Measurements from ENCODE around the gene PDZRN3.

PDZRN3 gene

DNA sequence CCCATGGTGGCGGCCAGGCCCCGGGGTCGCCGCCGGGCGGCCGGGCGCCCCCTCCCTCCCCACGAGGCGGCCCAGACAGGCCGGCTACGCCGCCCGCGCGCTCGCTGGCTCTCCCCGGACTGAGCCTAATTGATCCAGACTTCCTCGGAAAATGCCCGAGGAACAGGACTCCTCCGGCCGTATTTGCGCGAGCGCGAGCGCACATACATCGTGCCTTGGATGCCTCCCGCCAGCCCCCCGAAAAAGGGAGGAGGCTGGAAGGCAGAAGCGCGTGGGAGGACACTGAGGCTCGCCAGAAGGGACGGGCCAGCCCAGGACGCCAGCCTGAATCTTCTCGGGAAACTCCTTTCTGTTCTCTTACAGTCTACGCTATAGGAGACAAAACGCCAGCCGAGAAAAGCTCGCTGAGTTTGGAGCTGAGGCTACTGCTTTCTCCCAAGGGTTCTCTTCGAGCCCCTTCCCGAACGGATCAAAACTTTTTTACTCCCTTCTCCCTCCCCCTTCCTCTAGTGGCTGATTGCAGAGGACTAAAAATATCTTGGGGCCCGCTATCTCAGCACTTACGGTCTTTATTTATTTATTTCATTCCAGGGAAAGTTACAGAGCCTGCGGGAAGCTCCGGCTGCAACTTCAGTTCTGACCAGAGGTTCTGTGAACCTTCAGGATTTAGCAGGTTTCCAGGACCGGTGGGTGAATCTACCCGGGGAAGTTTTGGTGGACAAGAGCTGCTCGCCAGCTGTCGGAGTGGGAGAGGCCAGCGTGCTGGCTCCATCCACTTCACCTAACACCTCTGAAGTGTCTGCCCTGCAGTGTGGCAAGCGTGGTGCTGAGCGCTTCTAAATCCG lies at the start of gene PDZRN3:
Gene PDZRN3, minus strand, starts transcription at position 121 of the 845 bp plus-strand sequence.
- DNase-seq, result no peak

- DNase-seq, result no peak
These were observed 49.5 kb upstream of the PDZRN3 start for GRCh38 chr3:73674280-73674679.

DNA sequence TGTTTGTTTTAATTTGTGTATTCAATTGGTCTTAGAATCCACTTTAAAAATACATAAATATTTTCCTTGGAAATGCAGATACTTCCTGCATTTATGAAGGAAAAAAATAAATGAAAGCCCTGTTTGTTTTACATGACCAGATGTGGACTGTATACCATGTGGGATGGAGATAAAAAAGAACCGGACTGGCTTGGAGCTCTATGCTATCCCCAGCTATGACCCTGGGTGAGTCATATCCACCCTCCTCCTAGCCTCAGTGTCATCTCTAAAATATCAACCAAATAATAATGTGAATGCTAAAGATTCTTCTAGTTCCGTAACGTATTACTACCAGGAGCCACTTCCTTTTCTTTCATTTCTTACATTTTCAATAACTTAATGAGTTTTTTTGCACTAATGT lies 44.5 kb upstream of the PDZRN3 start:
- DNase-seq, result no peak

DNA sequence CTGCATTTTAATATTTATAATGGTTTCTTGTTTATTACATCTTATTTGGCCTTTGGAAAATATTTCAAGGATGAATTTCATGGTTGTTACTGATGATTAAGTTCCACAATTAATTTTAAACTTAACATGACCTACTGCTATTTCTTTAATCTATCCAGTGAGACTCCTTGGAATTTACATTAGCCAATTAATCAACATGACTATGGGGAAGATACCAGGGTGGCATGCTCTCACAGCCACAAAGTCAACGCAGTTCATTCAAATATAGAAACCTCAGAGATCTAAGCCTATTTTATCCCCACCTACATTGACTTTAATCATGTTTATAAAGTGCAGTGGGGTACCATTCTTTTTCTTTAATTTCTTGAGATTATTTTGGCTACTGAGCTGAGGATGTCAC lies 43.6 kb upstream of the PDZRN3 start:
- no peak for DNase-seq

GRCh38 chr3:73667889-73668288 lies 43.1 kb upstream of the PDZRN3 start:
- no peak for DNase-seq

- no peak for DNase-seq
These were observed 40.5 kb upstream of the PDZRN3 start for GRCh38 chr3:73665286-73665685.

GRCh38 chr3:73664389-73664788 lies 39.6 kb upstream of the PDZRN3 start:
- no peak for DNase-seq

DNA sequence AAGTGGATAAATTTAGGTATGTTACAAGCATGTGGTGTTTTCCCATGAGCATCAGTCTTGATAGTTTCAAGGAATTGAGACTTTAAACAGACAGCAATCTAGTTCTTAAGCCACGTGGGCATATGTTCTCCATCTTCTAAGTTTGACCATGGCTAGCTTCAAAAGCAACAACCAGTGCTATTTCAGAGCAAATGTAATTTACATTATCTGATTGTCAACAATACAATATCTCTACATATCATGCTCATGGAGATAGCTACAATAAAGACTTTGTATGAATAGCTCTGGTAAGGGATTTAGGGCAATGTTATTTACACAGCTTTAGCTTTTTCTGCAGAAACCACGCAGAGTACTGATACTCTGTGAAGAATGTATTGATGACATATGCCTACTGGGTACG lies 38.8 kb upstream of the PDZRN3 start:
- DNase-seq, result no peak

- no peak for DNase-seq
These were observed 36.5 kb upstream of the PDZRN3 start for GRCh38 chr3:73661265-73661664.

DNA sequence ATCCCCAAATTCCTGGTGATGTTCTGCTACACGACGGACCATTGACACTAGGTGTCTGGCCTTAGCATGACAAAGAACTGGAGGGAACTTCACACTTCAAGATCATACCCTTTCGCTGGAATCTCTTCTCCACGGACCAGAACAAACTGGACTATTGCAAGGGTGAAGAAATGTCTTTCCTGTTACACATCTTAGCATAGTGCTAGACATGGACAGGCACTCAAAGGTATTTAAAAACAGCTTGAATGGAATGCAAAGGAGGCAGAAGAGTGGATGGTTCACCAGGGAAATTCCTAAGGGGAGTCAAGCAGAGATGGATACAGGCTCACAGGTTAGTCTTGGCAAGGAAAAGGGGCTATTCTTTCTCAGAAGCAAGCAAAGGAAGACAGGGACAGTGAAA lies 33.5 kb upstream of the PDZRN3 start:
- DNase-seq, result no peak

DNA sequence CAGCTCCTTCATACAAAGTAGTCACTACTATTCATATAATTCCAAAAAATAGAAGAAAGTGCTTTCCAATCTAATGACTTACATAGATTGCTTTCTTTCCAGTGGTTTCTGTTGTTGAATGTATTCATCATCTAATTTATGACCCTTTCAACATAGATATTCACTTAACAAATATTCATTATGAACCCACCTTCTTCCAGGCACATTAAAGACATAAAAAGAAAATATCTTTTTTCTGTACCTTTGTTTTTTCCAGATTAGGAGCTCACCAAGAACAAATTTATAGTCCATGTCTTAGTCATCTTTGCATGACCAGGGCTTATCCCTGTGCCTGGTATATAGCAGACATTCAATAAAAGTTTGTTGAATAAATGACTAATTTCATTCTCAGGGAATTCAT lies 32.4 kb upstream of the PDZRN3 start:
- DNase-seq, result no peak

- DNase-seq, result no peak
These were observed 31.6 kb upstream of the PDZRN3 start for GRCh38 chr3:73656241-73656890.

GRCh38 chr3:73655197-73655596 lies 30.5 kb upstream of the PDZRN3 start:
- DNase-seq, result no peak

DNA sequence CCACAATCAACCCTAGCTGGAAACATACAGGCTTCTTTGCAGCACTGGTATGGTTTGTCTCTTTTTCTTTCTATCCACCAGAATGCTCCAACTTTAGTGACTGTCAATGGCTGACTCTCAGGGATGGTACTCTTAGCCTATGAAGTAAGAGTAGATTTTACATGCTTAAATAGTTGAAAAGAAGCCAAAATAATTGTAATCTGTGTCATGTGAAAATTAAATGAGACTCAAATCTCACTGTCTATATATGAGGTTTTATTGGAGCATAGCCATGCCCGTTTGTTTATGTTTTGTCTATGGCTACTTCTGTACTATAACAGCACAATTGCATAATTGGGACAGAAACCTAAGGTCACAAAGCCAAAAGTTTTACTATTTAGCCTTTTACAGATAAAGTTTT lies 29.1 kb upstream of the PDZRN3 start:
- no peak for DNase-seq

GRCh38 chr3:73653351-73653750 lies 28.6 kb upstream of the PDZRN3 start:
- no peak for DNase-seq

DNA sequence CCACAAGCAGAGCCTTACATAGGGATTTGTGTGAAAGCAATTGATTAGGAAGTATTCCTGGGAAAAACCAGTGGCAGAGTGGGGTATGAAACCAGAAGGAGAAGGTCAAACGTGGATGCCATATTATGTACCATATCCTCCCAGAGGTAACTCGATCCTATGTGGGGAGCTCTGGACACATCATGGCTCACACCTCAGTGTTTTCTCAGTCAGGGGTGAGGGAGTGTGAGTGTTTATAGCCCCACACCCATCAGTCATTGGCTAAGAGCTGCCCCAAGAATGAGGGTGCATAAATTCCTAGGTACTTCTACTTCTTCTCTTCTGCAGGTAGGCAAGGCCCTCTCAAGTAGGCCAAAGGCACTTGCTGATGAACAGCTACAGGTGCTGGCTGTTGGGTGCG lies 28.2 kb upstream of the PDZRN3 start:
- no peak for DNase-seq

- DNase-seq, result no peak
These were observed 12.3 kb upstream of the PDZRN3 start for GRCh38 chr3:73637042-73637441.

- DNase-seq, result no peak
These were observed 10.5 kb upstream of the PDZRN3 start for GRCh38 chr3:73635254-73635653.

DNA sequence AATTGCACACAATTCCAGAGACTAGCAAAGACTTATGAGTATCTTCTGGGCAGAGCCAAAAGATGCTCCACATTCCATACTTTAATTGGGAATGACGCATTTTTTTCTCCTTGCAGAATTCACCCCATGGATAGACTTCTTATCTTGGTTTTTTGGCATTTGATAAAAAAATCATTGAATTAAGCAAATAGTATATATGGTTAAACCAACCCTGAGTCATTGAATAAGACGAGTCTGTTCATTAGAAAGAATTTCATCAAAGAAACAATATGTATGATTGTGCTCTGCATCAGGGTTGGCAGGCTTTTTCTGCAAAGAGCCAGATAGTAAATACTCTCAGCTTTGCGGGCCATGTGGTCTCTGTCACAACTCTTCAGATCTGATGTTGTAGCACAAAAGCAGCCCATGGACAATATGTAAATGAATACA lies 9.2 kb upstream of the PDZRN3 start:
- no peak for DNase-seq

DNA sequence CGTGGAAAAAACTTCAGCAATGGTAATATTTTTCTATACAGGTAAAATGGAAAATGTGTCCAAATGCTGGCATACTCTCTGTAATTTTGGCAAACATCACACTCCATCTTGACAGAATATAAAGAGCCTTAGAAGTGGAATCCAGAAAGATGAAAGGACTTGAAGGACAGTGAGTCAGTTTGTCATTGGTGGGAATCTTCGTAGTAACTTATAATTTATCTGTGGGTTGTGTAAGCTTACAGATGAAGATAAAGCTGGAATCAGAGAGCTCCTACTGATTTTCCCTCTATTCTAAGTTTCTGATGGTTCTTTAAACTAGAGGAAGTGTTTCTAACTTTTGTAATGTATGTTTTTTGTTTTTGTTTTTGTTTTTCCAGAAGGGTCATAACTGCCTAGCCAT lies 8.7 kb upstream of the PDZRN3 start:
- no peak for DNase-seq

- no peak for DNase-seq
These were observed 1.4 kb upstream of the PDZRN3 start for GRCh38 chr3:73626106-73626505.

DNA sequence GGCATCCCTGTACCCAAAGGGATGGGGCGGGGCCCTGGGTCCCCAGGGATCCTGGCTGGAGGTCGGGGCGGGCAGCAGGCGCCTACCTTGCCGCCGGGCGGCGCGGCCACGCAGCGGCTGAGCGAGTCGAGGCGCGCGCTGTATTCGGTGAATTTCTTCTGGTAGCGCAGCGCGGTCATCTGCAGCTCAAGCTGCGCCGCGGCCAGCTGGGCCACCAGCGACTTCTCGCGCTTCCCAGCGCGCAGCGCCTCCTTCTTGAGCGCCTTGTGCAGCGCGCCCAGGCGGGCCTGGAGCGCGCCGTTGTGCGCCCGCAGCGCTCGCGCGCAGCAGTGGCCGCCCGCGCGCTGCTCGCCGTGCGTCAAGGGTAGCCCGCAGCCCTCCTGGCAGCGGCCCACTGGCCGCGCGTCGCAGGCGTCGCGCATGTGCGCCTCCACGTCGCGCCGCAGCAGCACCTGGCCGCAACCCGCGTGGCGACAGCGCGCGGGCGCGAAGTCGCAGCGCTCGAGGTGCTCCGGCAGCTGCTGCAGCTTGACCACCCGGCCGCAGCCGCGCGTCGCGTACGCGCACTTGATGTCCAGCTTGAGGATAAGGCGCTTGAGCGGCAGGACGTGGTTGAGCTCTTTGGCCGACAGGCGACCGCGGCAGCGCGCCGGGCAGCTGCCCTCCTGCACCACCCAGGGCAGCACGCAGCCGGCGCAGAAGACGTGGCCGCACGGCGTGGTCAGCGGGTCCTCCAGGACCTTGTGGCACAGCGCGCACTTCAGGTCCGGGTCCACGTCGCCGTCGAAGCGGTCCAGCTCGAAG lies 522 bp downstream of the PDZRN3 start:
- DNase-seq, result no peak

- DNase-seq, result no peak
These were observed 1.4 kb downstream of the PDZRN3 start for GRCh38 chr3:73623346-73623745.

All from cerebellar nuclear complex (tissue), 1 donor.